B cell (primary cell): Measurements from ENCODE around the gene SHC2. TPM values are rescaled to one million over a fixed set of nuclear protein-coding genes. Genes with fewer than 3 reads are reported as not detected.

Experiments
- ATAC-seq: fragments of 200-7000 bp; cut with Tn5 transposase; one replicate; pipeline ENCODE4 v1.10.0; 2021; ENCODE audit warnings: low read depth, mild to moderate bottlenecking, moderate number of reproducible peaks, moderate library complexity
- CTCF ChIA-PET: fragments of 350-600 bp; sonication (Branson Sonifier 250); formaldehyde crosslinking; loops from one replicate; lab custom pipeline; 2021; ENCODE audit warnings: antibody characterized with exemption, inconsistent platforms; lab: Charles Lee
- POLR2A ChIA-PET: fragments of 350-600 bp; sonication (Branson Sonifier 250); formaldehyde crosslinking; loops from one replicate; lab custom pipeline; 2021; ENCODE audit warnings: antibody characterized with exemption; lab: Charles Lee
- DNase-seq: peaks from one replicate; pipeline ENCODE4 v3.0.0; 2013
- H2AFZ ChIP-seq: 2 replicates; pipeline ENCODE4 v1.6.1; 2012; ENCODE audit warnings: mild to moderate bottlenecking, low read depth, low read length; ENCODE audit not compliant: insufficient read depth, poor library complexity, severe bottlenecking
- H3K27ac ChIP-seq, 2 donors: 1 replicate in 1 of 2; 2 replicates in 1 of 2; pipeline ENCODE4 v1.5.1; 2012 to 2013; ENCODE audit warnings: low read length in 2 of 2, mild to moderate bottlenecking in 2 of 2, moderate library complexity in 1 of 2
- H3K27me3 ChIP-seq, 4 experiments: fragments of 200-600 bp in 1 of 4; sonication (generic) in 1 of 4; replicated peaks in 1 of 4; 1 replicate in 2 of 4; 2 replicates in 2 of 4; pipeline versions ENCODE4 v1.6.1 to v1.7.0; 2013 to 2016; ENCODE audit warnings: low read length in 3 of 4, mild to moderate bottlenecking in 2 of 4, mixed read lengths in 1 of 4, moderate library complexity in 1 of 4; ENCODE audit not compliant: insufficient read depth in 4 of 4, control insufficient read depth in 3 of 4; ENCODE audit errors: control extremely low read depth in 1 of 4
- H3K36me3 ChIP-seq, 2 experiments: replicated peaks in 1 of 2; 1 replicate in 1 of 2; 2 replicates in 1 of 2; pipeline versions ENCODE4 v1.6.1 to v1.7.1; 2013; ENCODE audit warnings: low read length in 1 of 2; ENCODE audit not compliant: insufficient read depth in 2 of 2, control insufficient read depth in 1 of 2; ENCODE audit errors: control extremely low read depth in 1 of 2, extremely low read depth in 1 of 2
- H3K4me1 ChIP-seq, 2 donors: fragments of 200-600 bp in 1 of 2; sonication (generic) in 1 of 2; 1 replicate in 1 of 2; 2 replicates in 1 of 2; pipeline versions ENCODE4 v1.5.1 to v1.6.1; 2013 to 2017; ENCODE audit warnings: low read length in 2 of 2; ENCODE audit not compliant: control insufficient read depth in 2 of 2, insufficient read depth in 2 of 2
- H3K4me2 ChIP-seq: replicated peaks from 2 replicates; pipeline ENCODE3; 2012; ENCODE audit warnings: mild to moderate bottlenecking, low read depth, low read length; ENCODE audit not compliant: poor library complexity, severe bottlenecking
- H3K4me3 ChIP-seq, 5 experiments: fragments of 200-600 bp in 1 of 5; sonication (generic) in 1 of 5; 1 replicate in 3 of 5; 2 replicates in 2 of 5; pipeline versions ENCODE4 v1.5.1 to v1.7.0; 2011 to 2016; ENCODE audit warnings: low read length in 4 of 5, mild to moderate bottlenecking in 4 of 5, low read depth in 2 of 5, control low read depth in 1 of 5, moderate library complexity in 1 of 5; ENCODE audit not compliant: insufficient read depth in 1 of 5; ENCODE audit errors: control extremely low read depth in 1 of 5, extremely low read depth in 1 of 5
- H3K79me2 ChIP-seq: fragments of 200-600 bp; sonication (generic); one replicate; pipeline ENCODE4 v1.6.0; 2016; ENCODE audit warnings: low read length; ENCODE audit not compliant: control insufficient read depth, insufficient read depth
- H3K9ac ChIP-seq: fragments of 200-600 bp; sonication (generic); 2 replicates; pipeline ENCODE4 v1.6.1; 2017; ENCODE audit warnings: mild to moderate bottlenecking, low read length, moderate library complexity
- H3K9me3 ChIP-seq, 3 donors: one replicate each; pipeline versions ENCODE4 v1.6.1 to v1.7.1; 2013; ENCODE audit warnings: low read length in 2 of 3; ENCODE audit not compliant: control insufficient read depth in 2 of 3, insufficient read depth in 1 of 3; ENCODE audit errors: control extremely low read depth in 1 of 3
- H4K20me1 ChIP-seq: 2 replicates; pipeline ENCODE4 v1.6.0; 2012; ENCODE audit warnings: mild to moderate bottlenecking, low read length; ENCODE audit not compliant: insufficient read depth, control insufficient read depth, poor library complexity, severe bottlenecking
- H3K27ac Mint-ChIP-seq: one replicate; pipeline ENCODE4 v1.8.0; 2021; ENCODE audit warnings: mixed read lengths
- H3K27me3 Mint-ChIP-seq: one replicate; pipeline ENCODE4 v1.8.0; 2021; ENCODE audit warnings: mixed read lengths
- H3K4me1 Mint-ChIP-seq: one replicate; pipeline ENCODE4 v1.8.0; 2021; ENCODE audit warnings: mixed read lengths
- H3K4me3 Mint-ChIP-seq: one replicate; pipeline ENCODE4 v1.8.0; 2021; ENCODE audit warnings: mixed read lengths
- H3K9me3 Mint-ChIP-seq: one replicate; pipeline ENCODE4 v1.8.0; 2022; ENCODE audit warnings: mixed read lengths; ENCODE audit not compliant: insufficient read depth
- EZH2 ChIP-seq: IDR thresholded peaks from 2 replicates; pipeline ENCODE4 v1.6.1; 2012; ENCODE audit warnings: borderline replicate concordance, low read depth, mild to moderate bottlenecking, moderate library complexity, low read length; ENCODE audit not compliant: insufficient read depth, poor library complexity, severe bottlenecking
- WGBS: methylation state at CpG from one replicate; pipeline ENCODE4 v1.1.5; 2013; ENCODE audit warnings: missing lambda C conversion rate; ENCODE audit not compliant: insufficient coverage; 5-methylcytosine and 5-hydroxymethylcytosine counted together
- intact Hi-C: fragments of 100-400 bp; cut with micrococcal nuclease; formaldehyde crosslinking; loops from one replicate; pipeline ENCODE4 v1.10.0; 2022
- polyA plus RNA-seq: library from polyadenylated mRNA; depleted of rRNA; stranded (reverse); fragments of >200 nt; gene quantifications from 2 replicates; pipeline ENCODE4 v1.2.3, GENCODE V29; 2012
- total RNA-seq, 2 donors: library from RNA; stranded (reverse); fragments of 120-200 nt in 1 of 2; gene quantifications; 1 replicate in 1 of 2; 2 replicates in 1 of 2; pipeline versions ENCODE4 v1.2.3 to v1.2.4, GENCODE V29; 2013 to 2022
- TF ChIP-seq, protein P1 (sequence below): fragments of 200-600 bp; IDR thresholded peaks from one replicate; pipeline ENCODE4 v1.8.0; 2022; ENCODE audit warnings: antibody characterized with exemption, mild to moderate bottlenecking

Gene SHC2
- total and polyA plus RNA-seq, 2 donors (not counting 1 experiment from before 2014, with no cell fraction given) = 0.19 TPM; not detected in 1

DNA sequence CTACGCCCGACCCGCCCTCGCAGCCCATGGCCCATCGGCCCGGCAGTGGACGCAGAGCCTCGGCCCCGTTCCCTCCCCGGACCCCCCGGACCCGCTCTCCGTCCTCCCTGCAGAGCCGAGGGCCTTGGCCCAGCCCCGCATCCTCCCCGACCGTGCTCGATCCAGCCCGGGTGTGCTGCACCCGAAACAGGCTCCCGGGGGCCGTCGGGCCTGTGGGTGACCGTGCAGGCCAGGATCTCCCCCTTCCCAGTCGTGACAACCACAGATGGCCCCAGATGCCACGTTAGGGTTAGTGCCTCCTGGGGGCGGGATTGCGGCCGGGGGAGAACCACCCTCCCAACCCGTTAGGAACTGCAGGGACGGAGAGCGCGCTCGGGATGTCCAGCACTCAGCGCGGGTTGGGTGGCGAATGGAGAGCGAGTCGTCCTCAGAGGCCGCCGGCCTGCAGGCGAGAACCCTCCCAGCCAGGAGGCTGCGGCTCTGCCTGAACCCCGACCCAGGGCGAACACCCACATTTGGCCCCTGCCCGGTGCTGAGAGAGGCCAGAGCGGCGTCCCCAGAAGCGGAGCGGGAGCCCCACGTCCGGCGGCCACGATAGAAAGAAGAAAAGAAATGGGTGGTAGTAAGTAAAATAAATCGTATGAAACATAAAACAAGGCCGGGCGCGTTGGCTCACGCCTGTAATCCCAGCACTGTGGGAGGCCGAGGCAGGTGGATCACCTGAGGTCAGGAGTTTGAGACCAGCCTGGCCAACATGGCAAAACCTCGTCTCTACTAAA, 28.8 kb upstream of the SHC2 start:
- ChIA-PET CTCF (interaction anchor here (0.7 to 1.1 kb wide), 4 partner anchors 9 to 42 kb away, joined by 3 to 18 read pairs (median 8); partner anchors contain the start of gene CDC34), POLR2A (interaction anchor here (0.9 to 1.7 kb wide), 2 partner anchors 17 to 21 kb away, joined by 3 to 16 read pairs; partner anchors contain the start of gene TPGS1)
- peaks cover 11% of the 10 kb centered on the region for H3K27me3 Mint-ChIP-seq
- ATAC-seq = no peak
- Histone ChIP-seq H3K4me3 (peak overlapping the region in 4 of 5 experiments; percentile 52 to 98 (median 74)), H4K20me1 (no peaks in the 10 kb centered on the region), H3K79me2 (no peaks in the 10 kb centered on the region), H3K36me3 (no peaks in the 10 kb centered on the region), H3K9me3 (peaks cover 0 to 18% (median 0%) of the 10 kb centered on the region in 3 donors), H2AFZ (peak overlapping the region; percentile 97), H3K27me3 (peaks cover 0 to 20% (median 9%) of the 10 kb centered on the region in 4 experiments), H3K4me2 (peak overlapping the region; percentile 98), H3K27ac (no peak overlapping the region), H3K4me1 (peaks cover 0 to 12% of the 10 kb centered on the region in 2 donors), H3K9ac (peak overlapping the region; percentile 95)
- peaks cover 2% of the 10 kb centered on the region for H3K4me1 Mint-ChIP-seq
- peak overlapping the region; percentile 80 for H3K4me3 Mint-ChIP-seq
- 37% methylated on average over 56 of the region's 61 CpGs for WGBS
- no peaks in the 10 kb centered on the region for H3K9me3 Mint-ChIP-seq
- peak overlapping the region; percentile 82 for H3K27ac Mint-ChIP-seq
- TF ChIP-seq, protein P1, sequence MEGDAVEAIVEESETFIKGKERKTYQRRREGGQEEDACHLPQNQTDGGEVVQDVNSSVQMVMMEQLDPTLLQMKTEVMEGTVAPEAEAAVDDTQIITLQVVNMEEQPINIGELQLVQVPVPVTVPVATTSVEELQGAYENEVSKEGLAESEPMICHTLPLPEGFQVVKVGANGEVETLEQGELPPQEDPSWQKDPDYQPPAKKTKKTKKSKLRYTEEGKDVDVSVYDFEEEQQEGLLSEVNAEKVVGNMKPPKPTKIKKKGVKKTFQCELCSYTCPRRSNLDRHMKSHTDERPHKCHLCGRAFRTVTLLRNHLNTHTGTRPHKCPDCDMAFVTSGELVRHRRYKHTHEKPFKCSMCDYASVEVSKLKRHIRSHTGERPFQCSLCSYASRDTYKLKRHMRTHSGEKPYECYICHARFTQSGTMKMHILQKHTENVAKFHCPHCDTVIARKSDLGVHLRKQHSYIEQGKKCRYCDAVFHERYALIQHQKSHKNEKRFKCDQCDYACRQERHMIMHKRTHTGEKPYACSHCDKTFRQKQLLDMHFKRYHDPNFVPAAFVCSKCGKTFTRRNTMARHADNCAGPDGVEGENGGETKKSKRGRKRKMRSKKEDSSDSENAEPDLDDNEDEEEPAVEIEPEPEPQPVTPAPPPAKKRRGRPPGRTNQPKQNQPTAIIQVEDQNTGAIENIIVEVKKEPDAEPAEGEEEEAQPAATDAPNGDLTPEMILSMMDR = no peak
- TF ChIP-seq EZH2 = no peak
- DNase-seq = no peak
- intact Hi-C loops = loop anchor here (1.0 kb wide), 2 partner anchors 18 to 42 kb away; partner anchors contain the start of genes CDC34 and TPGS1
